ENCODE data around the gene TRAFD1.
"Not testable (repeated sequence)": the region's sequence is repeated elsewhere in the genome, so short reads cannot be mapped to it uniquely, and the experiment has no call there.

Gene TRAFD1

DNA sequence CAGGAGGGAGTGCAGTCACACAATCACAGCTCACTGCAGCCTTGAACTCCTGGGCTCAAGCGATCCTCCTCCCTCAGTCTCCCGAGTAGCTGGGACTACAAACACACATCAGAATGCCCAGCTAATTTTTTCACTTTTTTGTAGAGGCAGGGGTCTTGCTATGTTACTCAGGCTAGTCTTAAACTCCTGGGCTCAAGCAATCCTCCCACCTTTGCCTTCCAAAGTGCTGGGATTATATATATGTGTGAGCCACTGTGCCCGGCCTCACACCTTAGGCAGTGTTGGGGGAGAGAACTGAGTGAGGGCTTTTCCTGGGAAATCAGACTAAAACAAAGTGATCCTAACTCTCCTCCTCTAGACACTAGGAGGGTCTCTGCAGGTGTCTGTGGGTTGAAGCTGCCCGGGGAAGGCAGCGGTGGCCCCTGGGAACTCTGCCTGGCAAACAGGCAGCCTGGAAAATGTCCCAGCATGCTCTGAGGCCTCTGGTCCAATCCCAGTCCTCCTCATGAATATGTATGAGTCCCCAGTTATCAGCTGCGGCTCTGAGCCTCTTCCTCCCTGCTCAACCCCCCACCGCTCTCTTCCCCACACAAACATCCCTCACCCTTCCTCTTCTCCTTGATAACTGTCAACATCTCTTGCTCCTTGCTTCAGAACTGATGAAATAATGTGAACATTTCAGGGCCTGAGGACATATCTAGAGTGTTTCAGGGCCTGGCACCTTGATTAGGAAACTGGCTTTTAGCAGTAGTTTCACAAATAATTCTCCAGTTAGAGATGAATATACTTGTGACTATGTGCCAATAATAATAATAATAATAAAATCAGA is 8.9 kb upstream of the TRAFD1 start:
- DNase-seq (ENCODE audit: low spot score) = peak; percentile 60

DNA sequence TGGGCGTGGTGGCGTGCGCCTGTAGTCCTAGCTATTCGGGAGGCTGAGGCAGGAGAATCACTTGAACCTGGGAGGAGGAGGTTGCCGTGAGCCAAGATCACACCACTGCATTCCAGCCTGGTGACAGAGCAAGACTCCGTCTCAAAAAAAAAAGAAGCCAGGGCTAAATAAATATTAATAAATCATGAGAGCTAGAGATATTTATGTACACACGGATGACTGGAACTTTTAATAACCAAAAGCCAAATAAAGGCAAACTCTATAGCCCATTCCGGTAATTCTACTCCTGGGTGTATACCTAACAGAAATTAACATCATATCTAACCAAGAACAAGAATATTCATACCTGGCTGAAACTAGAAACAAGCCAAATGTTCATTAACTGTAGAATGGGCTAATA is 7.7 kb upstream of the TRAFD1 start:
- no peak for DNase-seq (ENCODE audit: low spot score)

DNA sequence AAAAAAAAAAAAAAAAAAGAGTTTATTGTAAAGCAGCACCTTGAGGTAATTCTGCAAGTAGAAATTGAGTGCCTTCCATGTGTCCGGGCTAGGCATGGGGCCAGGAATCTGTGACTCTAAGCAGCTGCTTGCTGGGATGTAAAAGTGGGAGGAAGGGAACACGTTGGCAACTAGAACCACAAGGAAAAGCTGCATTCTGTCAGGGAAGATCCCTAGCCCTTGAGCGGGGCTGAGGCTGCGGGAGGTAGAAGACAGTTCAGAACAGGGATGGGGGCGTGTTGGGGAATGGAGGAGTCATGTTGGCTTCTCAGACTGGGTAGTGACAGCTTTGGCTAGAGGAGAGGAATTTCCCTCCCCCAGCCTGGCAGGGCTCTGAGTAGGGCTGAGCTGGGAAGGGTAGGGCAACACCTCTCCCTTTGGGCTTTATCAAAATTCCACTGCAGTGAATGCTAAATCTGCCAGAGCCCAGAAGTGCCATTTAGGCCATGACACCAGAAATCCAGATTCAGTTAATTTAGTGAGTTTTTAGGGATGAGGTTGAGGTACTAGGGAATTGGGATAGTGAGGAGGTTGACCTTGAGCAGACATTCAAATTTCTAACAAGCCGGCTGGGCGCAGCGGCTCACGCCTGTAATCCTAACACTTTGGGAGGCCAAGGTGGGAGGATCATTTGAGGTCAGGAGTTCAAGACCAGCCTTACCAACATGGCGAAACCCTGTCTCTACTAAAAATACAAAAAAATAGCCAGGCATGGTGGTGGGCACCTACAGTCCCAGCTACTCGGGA is 3.4 kb upstream of the TRAFD1 start:
- peak; percentile 65 for DNase-seq (ENCODE audit: low spot score)

DNA sequence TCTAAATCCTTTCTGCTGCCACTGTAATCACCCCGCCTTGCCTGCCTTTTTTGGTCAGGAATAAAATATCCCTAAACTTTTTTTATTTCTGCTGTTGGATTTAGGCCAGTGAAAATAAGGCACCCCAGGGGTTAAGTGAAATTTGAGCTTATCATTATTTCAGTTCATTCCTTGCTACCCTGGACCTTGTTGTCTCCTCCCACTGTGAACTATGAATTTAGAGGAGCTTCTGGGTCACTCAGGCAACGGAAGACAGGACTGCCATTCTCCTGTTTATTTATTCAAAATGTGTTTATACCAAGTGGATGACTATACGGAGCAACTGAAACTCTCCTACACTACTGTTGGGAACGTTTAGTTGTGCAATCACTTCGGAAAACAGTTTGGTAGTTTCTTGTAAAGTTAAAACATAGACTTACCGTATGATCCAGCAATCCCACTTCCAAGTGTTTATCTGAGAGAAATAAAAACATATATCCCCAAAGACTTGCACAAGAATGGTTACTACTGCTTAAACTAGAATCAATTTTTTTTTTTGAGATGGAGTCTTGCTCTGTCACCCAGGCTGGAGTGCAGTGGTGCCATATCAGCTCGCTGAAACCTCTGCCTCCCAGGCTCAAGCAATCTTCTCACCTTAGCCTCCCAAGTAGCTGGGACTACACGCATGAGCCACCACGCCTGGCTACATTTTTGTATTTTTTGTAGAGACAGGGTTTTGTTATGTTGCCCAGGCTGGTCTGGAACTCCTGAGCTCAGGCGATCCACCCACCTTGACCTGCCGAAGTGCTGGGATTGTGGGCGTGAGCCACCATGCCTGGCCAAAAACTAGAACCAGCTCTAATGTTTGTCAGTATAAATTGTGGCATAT is 2.3 kb upstream of the TRAFD1 start:
- DNase-seq (ENCODE audit: low spot score) = no peak

DNA sequence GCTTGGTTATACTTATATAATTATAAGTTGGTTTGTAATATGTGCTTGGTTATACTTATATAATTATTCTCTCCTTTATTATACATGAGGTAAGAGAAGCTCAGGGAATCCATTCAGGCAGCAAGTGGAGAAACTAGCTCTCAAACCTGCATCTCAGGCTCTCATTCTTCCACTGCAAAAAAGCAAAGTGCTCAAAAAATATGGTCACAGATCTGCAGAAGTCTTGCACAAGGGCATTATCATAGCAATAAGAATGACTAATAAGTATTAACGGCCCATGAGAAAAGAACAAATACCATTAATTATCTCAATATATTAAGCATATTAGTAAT is 476 bp upstream of the TRAFD1 start:
- no peak for DNase-seq (ENCODE audit: low spot score)

DNA sequence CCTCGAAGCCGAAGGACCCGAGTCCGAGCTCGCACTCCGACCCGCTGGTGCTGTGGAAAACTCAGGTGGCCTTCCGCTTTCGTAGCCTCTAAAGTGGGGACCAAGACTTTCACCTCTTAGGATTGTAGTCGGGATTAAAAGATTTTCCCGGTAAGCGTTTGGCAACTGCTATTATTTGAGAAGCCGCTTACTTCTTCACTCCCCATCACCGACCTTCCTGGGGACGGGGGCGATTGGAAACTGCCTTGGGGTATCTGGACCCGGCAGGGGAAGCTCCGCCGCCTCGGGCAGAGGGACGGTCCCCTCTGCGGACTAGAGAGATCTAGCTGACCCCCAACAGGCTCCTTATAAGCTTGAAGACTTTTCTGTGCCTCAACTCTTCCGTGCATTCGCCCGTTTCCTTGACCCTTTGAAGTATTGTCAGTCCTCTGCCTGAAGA is 659 bp downstream of the TRAFD1 start:
- no peak for DNase-seq (ENCODE audit: low spot score)

DNA sequence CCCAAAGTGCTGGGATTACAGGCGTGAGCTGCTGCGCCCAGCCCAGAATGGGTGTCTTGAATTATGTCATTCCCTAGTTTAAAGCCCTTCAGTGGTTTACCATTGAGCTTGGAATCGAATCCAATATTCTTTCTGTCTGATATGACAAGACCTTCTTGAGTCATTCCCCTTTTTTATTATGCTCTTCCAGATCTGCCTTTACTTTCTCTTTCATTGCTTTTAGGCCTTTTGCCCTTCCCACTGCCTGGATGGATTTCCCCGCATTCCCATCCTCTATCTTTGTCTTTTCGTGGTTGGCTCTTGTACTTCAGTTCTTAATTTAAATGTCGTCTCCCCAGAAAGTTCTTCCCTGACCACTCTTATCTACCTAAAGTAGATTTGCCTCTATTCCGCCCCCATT is 1.6 kb downstream of the TRAFD1 start:
- no peak for DNase-seq (ENCODE audit: low spot score)

DNA sequence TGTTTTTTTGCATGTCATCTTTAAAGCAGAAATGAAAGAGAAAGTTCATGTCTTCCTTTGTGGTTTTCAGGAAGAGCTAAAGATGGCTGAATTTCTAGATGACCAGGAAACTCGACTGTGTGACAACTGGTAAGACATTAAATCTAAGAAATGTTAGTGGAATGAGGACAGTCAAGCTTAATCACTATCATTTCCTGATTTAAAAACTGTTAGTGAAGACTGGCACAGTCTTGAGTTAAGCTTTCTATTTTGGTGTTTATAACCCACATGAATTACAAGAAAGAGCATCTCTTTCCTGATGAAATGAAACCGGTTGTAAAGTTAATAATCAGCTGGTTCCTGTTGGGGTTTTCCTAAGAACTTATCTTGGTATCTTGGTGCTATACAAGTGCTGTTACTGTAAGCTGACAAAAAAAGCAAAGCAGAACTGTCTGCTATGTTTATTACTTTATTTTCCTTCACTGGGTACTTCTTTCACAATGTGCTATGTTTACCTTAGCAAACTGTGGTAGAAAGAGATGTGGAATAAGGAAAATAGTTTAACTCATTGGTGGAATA is 5.2 kb downstream of the TRAFD1 start:
- DNase-seq (ENCODE audit: low spot score) = no peak

DNA sequence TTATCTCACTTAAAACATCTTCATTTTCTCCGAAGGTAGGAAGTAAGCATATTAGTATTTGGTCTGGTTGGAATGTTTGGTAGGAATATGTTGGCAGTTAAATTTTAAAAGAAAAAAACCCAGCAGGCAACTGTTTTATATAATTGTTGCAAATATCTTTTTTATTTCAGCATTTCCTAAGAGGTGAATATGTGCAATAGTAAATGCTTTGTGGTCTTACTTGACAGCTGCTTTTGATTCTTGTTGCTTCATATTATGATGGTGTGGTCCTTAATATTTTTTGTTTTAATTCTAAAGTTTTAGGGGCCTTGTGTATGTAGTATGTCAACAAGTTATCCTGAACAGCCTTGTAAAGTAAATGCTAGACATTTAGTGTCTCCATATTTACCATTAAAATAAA is 6.3 kb downstream of the TRAFD1 start:
- no peak for DNase-seq (ENCODE audit: low spot score)

DNA sequence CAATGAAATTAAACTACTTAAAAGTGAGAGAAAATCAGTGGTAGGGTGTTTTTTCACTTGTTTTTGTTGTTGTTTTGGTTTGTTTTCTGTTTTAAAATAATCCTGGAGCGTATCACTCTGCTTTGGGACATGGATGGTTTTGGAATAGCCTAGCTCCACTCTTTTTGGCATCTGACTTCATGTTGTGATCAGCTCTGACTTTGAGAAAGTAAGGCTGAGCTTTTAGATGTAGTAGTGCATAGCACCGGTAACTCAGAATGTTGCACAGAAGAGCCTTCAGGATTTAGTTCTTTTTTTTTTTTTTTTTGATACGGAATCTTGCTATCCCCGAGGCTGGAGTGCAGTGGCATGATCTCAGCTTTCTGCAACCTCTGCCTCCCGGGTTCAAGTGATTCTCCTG is 8.1 kb downstream of the TRAFD1 start:
- no peak for DNase-seq (ENCODE audit: low spot score)

DNA sequence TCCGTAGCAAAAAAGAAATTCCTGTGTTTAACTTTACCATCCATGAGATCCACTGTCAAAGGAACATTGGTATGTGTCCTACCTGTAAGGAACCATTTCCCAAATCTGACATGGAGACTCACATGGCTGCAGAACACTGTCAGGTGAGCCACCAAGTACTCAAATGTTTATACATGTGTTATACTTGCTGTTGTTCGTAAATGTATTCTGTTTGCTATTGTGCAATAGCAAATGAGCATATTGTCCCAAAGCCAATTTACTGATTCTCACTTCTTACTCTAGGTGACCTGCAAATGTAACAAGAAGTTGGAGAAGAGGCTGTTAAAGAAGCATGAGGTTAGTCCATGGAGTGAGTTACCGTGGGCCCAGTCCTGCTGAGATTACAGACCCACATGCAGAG is 9.4 kb downstream of the TRAFD1 start:
- DNase-seq (ENCODE audit: low spot score) = no peak

DNA sequence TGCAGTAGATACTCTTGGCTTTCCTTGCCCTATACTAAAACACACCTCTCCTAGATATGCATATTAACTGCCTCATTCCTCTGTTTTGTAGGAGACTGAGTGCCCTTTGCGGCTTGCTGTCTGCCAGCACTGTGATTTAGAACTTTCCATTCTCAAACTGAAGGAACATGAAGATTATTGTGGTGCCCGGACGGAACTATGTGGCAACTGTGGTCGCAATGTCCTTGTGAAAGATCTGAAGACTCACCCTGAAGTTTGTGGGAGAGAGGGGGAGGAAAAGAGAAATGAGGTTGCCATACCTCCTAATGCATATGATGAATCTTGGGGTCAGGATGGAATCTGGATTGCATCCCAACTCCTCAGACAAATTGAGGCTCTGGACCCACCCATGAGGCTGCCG is 15.4 kb downstream of the TRAFD1 start:
- no peak for DNase-seq (ENCODE audit: low spot score)

DNA sequence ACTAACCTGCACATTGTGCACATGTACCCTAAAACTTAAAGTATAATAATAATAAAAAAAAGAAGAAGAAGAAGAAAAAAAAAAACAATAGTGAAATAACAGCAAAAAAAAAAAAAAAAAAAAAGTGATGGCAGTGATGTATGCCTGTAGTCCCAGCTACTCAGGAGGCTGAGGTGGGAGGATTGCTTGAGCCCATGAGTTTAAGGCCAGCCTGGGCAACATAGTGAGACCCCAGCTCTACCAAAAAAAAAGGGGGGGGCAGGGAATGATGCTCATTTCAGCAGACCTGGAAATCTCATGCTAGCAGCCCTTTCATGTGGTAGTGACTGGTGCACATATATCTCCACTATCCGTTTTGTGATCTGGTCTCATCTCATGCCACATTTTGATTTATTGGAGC is 20.8 kb downstream of the TRAFD1 start:
- DNase-seq (ENCODE audit: low spot score) = no peak

DNA sequence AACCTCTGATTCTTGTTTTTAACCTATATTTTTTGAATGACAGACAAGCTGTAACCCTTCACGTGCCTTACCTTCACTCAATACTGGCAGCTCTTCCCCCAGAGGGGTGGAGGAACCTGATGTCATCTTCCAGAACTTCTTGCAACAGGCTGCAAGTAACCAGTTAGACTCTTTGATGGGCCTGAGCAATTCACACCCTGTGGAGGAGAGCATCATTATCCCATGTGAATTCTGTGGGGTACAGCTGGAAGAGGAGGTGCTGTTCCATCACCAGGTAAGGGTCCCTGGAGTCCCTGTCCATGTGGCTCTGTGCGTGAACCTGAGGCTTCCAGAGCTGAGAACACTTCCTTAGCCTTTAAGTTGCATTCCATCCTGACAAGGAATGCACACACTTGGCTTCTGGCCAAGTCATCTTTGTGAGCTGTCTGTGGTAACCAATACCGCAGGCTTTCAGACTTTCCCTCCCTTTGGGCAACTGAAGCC is 22.7 kb downstream of the TRAFD1 start:
- no peak for DNase-seq (ENCODE audit: low spot score)

DNA sequence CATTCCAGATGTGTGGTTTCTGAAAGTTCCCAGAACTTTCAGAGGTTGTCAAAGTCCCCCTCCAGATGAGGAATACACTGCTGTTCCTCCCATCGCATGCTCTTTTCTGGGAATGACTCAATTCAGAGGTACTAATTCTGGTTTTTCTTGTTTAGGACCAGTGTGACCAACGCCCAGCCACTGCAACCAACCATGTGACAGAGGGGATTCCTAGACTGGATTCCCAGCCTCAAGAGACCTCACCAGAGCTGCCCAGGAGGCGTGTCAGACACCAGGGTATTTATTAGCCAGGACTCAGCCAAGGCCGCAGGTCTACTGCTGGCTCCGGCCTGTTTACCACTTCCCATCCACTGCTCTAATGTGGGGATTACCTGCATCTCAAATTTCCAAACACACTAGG is 24.2 kb downstream of the TRAFD1 start:
- no peak for DNase-seq (ENCODE audit: low spot score)

DNA sequence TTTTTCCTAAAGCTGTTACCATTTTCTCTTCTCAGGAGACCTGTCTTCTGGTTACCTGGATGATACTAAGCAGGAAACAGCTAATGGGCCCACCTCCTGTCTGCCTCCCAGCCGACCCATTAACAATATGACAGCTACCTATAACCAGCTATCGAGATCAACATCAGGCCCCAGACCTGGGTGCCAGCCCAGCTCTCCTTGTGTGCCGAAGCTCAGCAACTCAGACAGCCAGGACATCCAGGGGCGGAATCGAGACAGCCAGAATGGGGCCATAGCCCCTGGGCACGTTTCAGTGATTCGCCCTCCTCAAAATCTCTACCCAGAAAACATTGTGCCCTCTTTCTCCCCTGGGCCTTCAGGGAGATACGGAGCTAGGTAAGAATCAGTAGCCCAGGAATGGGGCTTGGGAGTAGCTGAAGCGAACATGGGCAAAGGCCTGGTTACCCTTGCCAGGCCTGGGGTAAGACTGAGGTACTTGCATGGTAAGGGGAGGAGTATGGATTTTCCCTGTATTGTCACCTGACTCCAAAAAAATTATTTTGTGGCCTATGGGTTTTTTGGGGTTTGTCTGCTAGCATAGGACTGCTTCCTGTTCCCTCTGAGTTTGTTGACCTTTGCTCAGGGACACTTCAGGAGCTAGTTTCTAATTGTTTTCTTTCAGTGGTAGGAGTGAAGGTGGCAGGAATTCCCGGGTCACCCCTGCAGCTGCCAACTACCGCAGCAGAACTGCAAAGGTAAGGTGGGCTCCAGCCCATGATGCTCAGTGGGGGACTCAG is 26.6 kb downstream of the TRAFD1 start:
- no peak for DNase-seq (ENCODE audit: low spot score)

DNA sequence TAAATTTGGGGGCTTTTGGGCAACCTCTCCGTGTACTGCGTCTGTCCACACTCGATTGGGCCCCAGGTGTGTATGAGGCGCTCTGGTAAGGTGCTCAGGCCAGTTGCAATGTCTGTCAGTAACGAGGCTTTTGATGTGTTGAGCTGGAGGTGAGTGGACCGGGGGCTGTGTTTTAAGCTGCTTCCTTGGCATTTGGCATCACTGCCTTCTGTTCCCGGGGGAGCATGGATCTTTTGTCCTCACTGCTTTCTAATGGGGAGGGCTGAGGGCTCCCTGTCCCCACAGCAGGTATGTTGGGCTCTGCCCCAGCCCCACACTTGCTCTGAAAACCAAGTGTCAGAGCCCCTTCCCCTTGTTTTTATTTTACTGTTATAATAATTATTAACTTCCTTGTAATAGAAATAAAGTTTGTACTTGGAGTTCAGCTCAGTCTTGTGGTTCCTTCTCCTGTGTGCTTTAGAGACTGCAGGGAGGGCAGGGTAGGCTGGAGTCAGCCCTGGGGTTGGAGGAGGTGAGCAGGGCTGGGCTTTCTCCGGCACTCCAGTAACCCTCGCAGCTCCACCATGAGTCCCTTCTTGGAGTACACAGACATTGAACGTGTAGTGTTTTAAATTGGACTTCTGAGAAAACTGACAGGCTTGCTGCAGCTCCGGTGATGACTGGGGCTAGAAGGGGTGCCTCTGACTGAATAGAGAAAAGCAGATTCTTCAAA is 28.0 kb downstream of the TRAFD1 start:
- no peak for DNase-seq (ENCODE audit: low spot score)

DNA sequence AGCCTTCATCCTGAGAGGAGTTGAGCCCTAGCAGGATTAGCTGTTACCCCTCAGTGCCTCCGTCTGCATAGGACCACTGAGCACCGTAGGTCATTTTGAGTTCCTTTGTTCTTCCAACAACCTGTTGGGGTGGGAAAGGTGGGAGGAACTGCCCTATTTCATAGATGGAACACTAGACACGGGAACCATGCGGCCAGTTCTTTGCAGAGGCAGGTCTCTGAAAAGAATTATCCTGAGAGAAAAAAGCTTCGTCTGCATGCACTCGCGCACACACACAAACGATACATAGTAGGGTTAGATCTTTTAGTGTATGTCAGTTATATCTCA is 28.5 kb downstream of the TRAFD1 start:
- no peak for DNase-seq (ENCODE audit: low spot score)

DNA sequence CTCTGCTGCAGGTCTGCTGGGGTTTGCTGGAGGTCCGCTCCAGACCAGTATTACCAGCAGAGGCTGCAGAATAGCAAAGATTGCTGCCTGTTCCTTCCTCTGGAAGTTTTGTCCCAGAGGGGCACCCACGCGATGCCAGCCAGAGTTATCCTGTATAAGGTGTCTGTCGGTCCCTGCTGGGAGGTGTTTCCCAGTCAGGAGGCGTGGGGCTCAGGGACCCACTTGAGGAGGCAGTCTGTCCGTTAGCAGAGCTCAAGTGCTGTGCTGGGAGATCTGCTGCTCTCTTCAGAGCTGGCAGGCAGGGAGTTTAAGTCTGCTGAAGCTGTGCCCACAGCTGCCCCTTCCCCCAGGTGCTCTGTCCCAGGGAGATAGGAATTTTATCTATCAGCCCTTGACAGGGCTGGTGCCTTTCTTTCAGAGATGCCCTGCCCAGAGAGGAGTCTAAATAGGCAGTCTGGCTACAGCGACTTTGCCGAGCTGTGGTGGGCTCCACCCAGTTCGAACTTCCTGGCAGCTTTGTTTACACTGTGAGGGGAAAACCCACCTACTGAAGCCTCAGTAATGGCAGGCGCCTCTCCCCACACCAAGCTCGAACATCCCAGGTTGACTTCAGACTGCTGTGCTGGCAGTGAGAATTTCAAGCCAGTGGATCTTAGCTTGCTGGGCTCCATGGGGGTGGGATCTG is 33.2 kb downstream of the TRAFD1 start:
- not testable (repeated sequence) for DNase-seq (ENCODE audit: low spot score)

DNA sequence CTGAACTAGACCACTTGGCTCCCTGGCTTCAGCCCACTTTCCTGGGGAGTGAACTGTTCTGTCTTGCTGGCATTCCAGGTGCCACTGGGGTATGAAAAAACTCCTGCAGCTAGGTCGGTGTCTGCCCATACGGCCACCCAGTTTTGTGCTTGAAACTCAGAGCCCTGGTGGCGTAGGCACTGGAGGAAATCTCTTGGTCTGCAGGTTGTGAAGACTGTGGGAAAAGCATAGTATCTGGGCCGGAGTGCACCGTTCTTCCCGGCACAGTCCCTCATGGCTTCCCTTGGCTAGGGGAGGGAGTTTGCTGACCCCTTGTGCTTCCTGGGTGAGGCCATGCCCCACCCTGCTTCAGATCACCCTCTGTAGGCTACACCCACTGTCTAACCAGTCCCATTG is 33.8 kb downstream of the TRAFD1 start:
- no peak for DNase-seq (ENCODE audit: low spot score)
